Stomach (tissue), 4 donors: Measurements from ENCODE around the gene HINT3.

Experiments used
- CTCF ChIP-seq, 7 experiments: fragments of 450-650 bp in 4 of 7; fragments of 200-600 bp in 3 of 7; sonication (generic) in 3 of 7; IDR thresholded peaks; one replicate each; pipeline ENCODE4 v1.5.1; 2016 to 2019; ENCODE audit warnings: antibody characterized with exemption in 7 of 7, control low read depth in 2 of 7, mild to moderate bottlenecking in 1 of 7
- EP300 ChIP-seq: sonication (generic); formaldehyde crosslinking; IDR thresholded peaks from one replicate; pipeline ENCODE4 v1.6.1; 2017; ENCODE audit warnings: antibody characterized with exemption
- POLR2A ChIP-seq, 4 donors: fragments of 450-650 bp; IDR thresholded peaks; one replicate each; pipeline ENCODE4 v1.6.1; 2016; ENCODE audit warnings: antibody characterized with exemption in 4 of 4, control low read depth in 2 of 4, mild to moderate bottlenecking in 1 of 4, moderate library complexity in 1 of 4
- POLR2AphosphoS5 ChIP-seq, 3 donors: sonication (generic); formaldehyde crosslinking; IDR thresholded peaks; one replicate each; pipeline ENCODE4 v1.6.1; 2016; ENCODE audit warnings: antibody characterized with exemption in 3 of 3

GRCh38 chr6:125994670-125995488 is 38.3 kb downstream of the HINT3 start:
- no peak for TF ChIP-seq CTCF (IDR thresholded peaks at IDR 0.05)
- no peak for TF ChIP-seq POLR2AphosphoS5 (IDR thresholded peaks at IDR 0.05)
- no peak for TF ChIP-seq POLR2A (IDR thresholded peaks at IDR 0.05)
- TF ChIP-seq EP300, result no peak
